Esophagus (tissue), 2 donors: ENCODE results near the gene MYL9. TPM values are rescaled to one million over a fixed set of nuclear protein-coding genes. Genes with fewer than 3 reads are reported as not detected.

ENCODE experiments used
- H3K27ac ChIP-seq, 2 donors: one replicate each; pipeline ENCODE4 v1.5.1; 2013; ENCODE audit warnings: low read depth in 2 of 2, mild to moderate bottlenecking in 2 of 2, inconsistent platforms in 1 of 2, low read length in 1 of 2, moderate library complexity in 1 of 2
- H3K27me3 ChIP-seq, 2 donors: one replicate each; pipeline ENCODE4 v1.6.1; 2013; ENCODE audit warnings: low read length in 2 of 2, control low read depth in 1 of 2, mild to moderate bottlenecking in 1 of 2; ENCODE audit not compliant: insufficient read depth in 2 of 2, control insufficient read depth in 1 of 2
- H3K36me3 ChIP-seq, 2 donors: one replicate each; pipeline ENCODE4 v1.6.1; 2013; ENCODE audit warnings: low read length in 1 of 2; ENCODE audit not compliant: control insufficient read depth in 2 of 2, insufficient read depth in 2 of 2
- H3K4me1 ChIP-seq, 2 donors: one replicate each; pipeline ENCODE4 v1.6.1; 2013; ENCODE audit warnings: low read length in 1 of 2; ENCODE audit not compliant: control insufficient read depth in 2 of 2, insufficient read depth in 2 of 2
- H3K4me3 ChIP-seq, 2 donors: one replicate each; pipeline ENCODE4 v1.5.1; 2013; ENCODE audit warnings: low read length in 2 of 2, mild to moderate bottlenecking in 2 of 2, low read depth in 1 of 2, moderate library complexity in 1 of 2
- H3K9me3 ChIP-seq, 2 donors: one replicate each; pipeline ENCODE4 v1.6.1; 2013; ENCODE audit warnings: mild to moderate bottlenecking in 2 of 2, low read depth in 1 of 2, low read length in 1 of 2, moderate library complexity in 1 of 2; ENCODE audit not compliant: control insufficient read depth in 2 of 2, insufficient read depth in 1 of 2
- WGBS, 2 donors: extraction: QIAGEN DNeasy Blood & Tissue Kit; methylation state at CpG; one replicate each; pipeline ENCODE4 v1.1.7; 2013; 5-methylcytosine and 5-hydroxymethylcytosine counted together
- polyA plus RNA-seq, 2 donors: library from polyadenylated mRNA; stranded (reverse); fragments of 200-250 nt; gene quantifications; one replicate each; pipeline ENCODE4 v1.2.3, GENCODE V29; 2013
- donor health status: healthy with polysubstance abuse.
- donor health status: Bipolar disorder and iron deficiency.

The MYL9 gene
- polyA plus RNA-seq, 2 donors, result 242 to 320 TPM

DNA sequence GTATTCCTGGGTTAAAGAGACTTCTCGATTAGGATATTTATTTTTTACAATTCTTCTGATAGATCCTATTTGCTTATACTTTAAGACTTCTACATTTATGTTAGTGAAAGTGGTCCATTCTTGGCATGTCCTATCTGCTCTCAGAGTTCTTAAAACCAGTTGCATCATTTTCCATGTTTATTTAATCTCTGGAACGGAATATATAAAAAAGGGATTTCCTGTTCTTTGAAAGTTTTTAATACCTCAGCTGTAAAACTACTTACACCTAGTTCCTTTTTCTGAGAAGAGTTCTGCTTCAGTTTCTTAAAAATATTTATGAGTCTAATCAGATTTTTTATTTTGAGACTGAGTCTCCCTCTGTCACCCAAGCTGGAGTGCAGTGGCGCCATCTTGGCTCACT lies 18.0 kb upstream of the MYL9 start:
- Histone ChIP-seq H3K9me3 (no peaks in the 10 kb centered on the region), H3K4me3 (no peak overlapping the region), H3K4me1 (no peaks in the 10 kb centered on the region), H3K27ac (no peak overlapping the region), H3K27me3 (no peaks in the 10 kb centered on the region), H3K36me3 (peaks cover 9 to 21% of the 10 kb centered on the region in 2 donors)
- 68 to 76% methylated on average over 3 of the region's 3 CpGs for WGBS, 2 donors

DNA sequence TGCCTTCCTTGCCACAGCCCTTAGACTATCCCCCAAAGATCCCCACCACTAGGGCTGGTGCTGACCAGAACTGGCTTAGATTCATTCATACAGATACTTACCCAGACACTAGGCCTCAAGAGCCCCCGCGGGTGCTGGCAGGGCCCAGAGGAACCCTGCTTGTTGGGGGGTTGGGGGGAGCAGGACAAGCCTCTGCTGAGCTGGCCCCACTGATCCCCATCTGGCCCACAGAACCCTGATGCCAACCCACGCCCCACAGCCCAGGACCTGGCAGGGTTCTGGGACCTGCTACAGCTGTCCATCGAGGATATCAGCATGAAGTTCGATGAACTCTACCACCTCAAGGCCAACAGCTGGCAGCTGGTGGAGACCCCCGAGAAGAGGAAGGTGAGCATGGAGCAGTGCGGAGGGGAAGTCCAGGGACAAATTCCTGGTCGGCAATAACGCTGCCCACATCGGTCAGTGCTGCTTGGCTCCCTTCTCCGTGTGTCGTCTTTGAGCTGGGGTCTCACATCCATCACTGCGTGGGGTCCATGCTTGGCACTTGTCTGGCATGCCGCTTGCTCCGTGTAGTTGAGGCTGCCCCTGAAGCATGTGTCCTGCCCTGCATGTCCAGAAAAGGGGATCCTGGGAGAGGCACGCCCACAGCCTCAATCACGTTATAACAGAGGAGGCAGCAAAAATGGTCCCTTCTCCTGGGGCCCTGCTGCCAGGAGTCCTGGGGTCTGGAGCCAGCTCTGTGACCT lies 15.5 kb upstream of the MYL9 start:
- WGBS, 2 donors, result 88 to 93% methylated on average over 17 of the region's 17 CpGs
- Histone ChIP-seq H3K4me1 (no peaks in the 10 kb centered on the region), H3K9me3 (no peaks in the 10 kb centered on the region), H3K27me3 (no peaks in the 10 kb centered on the region), H3K36me3 (peaks cover 9 to 21% of the 10 kb centered on the region in 2 donors), H3K4me3 (no peak overlapping the region), H3K27ac (peak overlapping the region; percentile 11 to 27)

DNA sequence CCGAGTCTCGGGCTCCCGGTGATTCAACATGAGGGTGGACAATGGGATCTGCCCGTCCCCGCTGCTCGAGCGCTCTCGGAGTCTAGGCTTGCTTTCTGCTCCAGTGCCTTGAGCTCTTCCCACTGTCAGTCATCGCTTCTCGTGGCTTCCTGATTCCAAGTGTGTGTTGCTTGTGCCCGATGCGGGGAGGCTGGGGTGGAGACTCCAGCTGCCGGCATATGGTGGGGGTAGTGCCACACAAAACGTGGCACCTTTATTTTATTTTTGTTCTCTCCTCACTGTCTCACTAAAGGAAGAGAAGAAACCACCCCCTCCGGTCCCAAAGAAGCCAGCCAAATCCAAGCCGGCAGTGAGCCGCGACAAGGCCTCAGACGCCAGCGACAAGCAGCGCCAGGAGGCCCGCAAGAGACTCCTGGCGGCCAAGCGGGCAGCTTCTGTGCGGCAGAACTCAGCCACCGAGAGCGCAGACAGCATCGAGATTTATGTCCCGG lies 14.8 kb upstream of the MYL9 start:
- WGBS, 2 donors, result 88 to 91% methylated on average over 29 of the region's 29 CpGs
- Histone ChIP-seq H3K9me3 (no peaks in the 10 kb centered on the region), H3K27ac (peak overlapping the region; percentile 53 to 56), H3K36me3 (peaks cover 9 to 21% of the 10 kb centered on the region in 2 donors), H3K27me3 (no peaks in the 10 kb centered on the region), H3K4me1 (no peaks in the 10 kb centered on the region), H3K4me3 (no peak overlapping the region)

DNA sequence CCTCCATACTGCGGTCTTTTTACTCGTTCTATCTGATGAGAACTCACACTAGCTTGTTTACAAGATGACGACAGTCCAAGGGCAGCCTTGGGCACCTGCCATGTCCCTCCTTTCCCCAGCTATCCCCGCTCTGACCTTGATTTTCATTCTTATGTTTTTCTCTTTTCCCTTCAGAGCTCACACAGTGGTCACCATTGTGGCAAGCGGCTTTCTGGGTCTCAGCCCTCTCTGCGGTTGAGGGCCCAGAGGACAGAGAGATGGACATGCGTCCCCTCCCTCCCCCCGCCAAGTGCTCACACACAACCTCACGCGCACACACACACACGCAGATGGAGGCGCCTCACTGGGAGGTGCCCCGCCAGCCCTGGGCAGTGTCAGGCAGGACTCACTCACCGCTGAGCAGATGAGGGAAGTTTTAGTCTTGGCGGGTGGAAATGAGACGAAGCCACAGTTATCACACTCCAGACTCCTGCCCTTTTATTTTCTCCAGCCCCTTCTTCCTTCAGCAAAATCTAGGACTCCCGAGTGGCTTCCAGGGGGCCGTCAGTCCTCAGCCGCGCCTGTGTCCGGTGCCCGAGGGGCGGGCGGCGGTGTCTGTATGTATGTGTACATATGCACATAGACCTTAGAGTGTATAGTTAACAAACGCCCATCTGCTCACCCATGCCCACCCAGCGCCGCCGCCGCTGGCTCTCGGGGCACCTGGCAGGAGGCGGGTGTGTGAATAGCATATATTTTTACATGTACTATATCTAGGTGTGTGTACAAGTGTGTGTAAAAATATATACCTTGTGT lies 13.8 kb upstream of the MYL9 start:
- Histone ChIP-seq H3K36me3 (peaks cover 9 to 21% of the 10 kb centered on the region in 2 donors), H3K4me1 (no peaks in the 10 kb centered on the region), H3K9me3 (no peaks in the 10 kb centered on the region), H3K27me3 (no peaks in the 10 kb centered on the region), H3K27ac (peak overlapping the region in 1 of 2 donors; percentile 29), H3K4me3 (no peak overlapping the region)
- WGBS, 2 donors, result 85% methylated on average over 32 of the region's 32 CpGs

DNA sequence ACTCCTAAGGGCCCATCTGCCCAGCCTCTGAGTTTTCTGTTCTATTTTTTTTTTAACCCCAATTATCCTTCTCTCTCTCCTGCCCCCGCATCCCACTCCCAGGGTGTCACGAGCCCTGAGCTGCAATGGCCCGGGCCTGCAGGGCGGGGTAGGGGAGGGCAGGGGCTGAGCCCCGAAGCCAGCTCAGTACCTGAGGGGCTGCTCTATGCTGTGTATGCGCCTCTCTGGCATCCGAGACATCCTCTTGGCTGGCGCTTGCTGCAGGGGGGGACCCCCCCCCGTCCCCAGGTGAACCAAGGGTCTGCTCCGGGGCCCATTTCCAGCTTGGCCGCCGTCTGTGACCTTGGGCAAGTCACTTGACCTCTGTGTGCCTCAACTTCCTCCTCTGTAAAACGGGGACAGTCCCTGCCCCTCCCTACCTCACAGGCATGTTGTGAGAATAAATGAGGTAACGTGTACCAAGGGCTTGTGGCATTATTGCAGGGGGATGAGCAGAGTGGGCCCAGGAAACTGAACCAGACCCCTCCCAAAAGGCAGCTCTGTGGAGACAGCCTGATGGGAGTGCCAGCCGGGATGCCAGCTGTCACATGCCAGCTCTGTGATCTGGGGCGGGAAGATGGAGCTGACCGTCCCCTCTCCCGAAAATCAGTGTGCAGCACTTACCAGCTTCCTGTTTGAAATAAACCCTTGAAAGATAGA lies 13.0 kb upstream of the MYL9 start:
- 85 to 86% methylated on average over 18 of the region's 18 CpGs for WGBS, 2 donors
- Histone ChIP-seq H3K4me1 (no peaks in the 10 kb centered on the region), H3K9me3 (no peaks in the 10 kb centered on the region), H3K27ac (no peak overlapping the region), H3K36me3 (peaks cover 9 to 21% of the 10 kb centered on the region in 2 donors), H3K4me3 (no peak overlapping the region), H3K27me3 (no peaks in the 10 kb centered on the region)

DNA sequence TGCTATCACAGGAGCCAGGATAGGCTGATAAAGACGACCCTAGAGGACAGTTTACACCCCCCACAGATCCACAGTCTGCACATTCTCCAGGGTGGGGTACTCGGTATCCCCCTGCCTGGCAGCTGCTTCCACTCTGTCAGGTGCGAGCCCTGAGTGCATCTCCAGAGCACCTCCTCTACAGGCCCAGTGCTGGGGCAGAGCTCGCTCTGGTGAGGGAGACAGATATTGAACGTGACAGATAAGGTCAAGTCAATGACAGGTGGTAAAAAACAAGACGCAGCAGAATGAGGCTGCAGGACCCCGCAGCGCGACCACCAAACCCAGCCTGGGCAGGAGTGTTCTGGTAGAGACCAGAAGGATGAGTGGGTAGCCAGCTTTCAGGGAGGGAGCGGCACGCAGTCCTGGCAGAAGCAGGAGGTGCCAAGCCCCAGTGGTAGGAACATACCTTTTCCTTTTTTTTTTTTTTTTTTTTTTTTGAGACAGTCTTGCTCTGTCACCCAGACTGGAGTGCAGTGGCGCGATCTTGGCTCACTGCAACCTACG lies 12.4 kb upstream of the MYL9 start:
- Histone ChIP-seq H3K4me1 (no peaks in the 10 kb centered on the region), H3K27me3 (no peaks in the 10 kb centered on the region), H3K36me3 (peaks cover 9 to 21% of the 10 kb centered on the region in 2 donors), H3K4me3 (no peak overlapping the region), H3K9me3 (no peaks in the 10 kb centered on the region), H3K27ac (peak overlapping the region in 1 of 2 donors; percentile 15)
- WGBS, 2 donors, result 85 to 88% methylated on average over 14 of the region's 14 CpGs

DNA sequence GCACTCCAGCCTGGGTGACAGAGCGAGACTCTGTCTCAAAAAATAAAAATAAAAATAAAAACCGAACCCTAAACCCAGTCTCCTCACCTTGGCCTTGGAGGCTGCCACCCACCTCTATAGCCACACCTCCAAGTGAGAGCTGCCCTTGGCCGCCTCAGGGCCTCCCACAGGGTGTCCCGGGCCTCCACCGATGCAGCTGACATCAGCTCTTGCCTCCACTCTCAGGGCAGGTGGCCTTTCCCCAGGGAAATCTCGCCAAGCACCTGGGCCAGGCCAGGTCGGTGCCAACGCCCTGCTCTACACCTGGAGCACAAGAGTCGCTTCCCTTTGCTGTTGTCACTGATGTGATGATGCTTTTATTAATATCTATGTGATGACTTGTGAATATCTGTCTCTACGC lies 8.9 kb upstream of the MYL9 start:
- Histone ChIP-seq H3K27ac (no peak overlapping the region), H3K9me3 (no peaks in the 10 kb centered on the region), H3K4me3 (no peak overlapping the region), H3K27me3 (no peaks in the 10 kb centered on the region), H3K36me3 (peaks cover 0 to 2% of the 10 kb centered on the region in 2 donors), H3K4me1 (no peaks in the 10 kb centered on the region)
- 73 to 81% methylated on average over 10 of the region's 10 CpGs for WGBS, 2 donors

DNA sequence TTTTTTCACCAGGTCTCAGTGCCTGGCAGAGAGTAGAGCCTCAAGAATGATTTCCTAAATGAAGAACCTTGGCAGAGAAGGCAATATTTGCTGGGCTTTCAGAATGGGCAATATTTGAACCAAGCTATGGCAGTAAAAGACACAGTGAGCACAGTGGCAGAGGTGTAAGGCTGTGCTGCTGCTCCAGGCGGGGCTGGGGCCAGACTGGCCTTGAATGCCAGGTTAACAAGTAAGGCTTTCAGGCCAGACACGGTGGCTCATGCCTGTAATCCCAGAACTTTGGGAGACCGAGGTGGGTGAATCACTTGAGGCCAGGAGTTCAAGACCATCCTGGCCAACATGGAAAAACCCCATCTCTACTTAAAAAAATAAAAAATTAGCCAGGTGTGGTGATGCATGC lies 8.5 kb upstream of the MYL9 start:
- 70 to 78% methylated on average over 3 of the region's 3 CpGs for whole genome bisulfite sequencing, 2 donors
- no peak overlapping the region for H3K27ac ChIP-seq
- no peak overlapping the region for H3K4me3 ChIP-seq
- H3K4me1 ChIP-seq, result no peaks in the 10 kb centered on the region
- H3K9me3 ChIP-seq, result no peaks in the 10 kb centered on the region
- no peaks in the 10 kb centered on the region for H3K36me3 ChIP-seq
- H3K27me3 ChIP-seq, result no peaks in the 10 kb centered on the region

DNA sequence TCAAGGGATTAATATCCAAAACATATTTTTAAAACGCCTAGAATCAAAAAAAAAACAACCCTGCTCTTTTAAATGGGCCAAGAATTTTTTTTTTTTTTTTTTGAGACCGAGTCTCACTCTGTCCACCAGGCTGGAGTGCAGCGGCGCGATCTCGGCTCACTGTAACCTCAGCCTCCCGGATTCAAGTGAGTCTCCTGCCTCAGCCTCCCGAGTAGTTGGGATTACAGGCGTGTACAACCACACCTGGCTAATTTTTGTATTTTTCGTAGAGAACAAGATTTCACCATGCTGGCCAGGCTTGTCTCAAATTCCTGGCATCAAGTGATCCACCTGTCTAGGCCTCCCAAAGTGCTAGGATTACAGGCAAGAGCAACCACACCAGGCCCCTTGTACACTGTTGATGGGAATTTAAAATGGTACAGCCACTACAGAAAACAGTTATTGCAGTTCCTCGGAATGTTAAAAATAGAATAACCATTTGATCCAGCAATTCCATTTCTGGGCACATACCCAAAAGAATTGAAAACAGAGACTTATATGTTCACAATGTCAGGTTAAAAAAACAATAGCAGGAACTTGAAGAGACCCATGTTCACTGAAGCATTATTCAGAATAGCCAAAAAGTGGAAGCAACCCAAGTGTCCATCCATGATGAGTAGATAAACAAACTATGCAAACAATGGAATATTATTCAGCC lies 3.1 kb upstream of the MYL9 start:
- Histone ChIP-seq H3K27me3 (no peaks in the 10 kb centered on the region), H3K9me3 (no peaks in the 10 kb centered on the region), H3K27ac (peak overlapping the region; percentile 21 to 58), H3K4me3 (no peak overlapping the region), H3K36me3 (no peaks in the 10 kb centered on the region), H3K4me1 (peaks cover 0 to 2% of the 10 kb centered on the region in 2 donors)
- WGBS, 2 donors, result 68 to 81% methylated on average over 11 of the region's 11 CpGs
